Measurements from ENCODE around the gene GM2A. TPM values are rescaled to one million over a fixed set of nuclear protein-coding genes. Genes with fewer than 3 reads are reported as not detected.
"Not testable (repeated sequence)": the region's sequence is repeated elsewhere in the genome, so short reads cannot be mapped to it uniquely, and the experiment has no call there.

The GM2A gene
- polyA plus RNA-seq, 2 donors, result 43.4 to 80.7 TPM

GRCh38 chr5:151237685-151238084 lies 15.3 kb upstream of the GM2A start:
- H3K27ac ChIP-seq (ENCODE audit: low read depth in 2 of 2, low read length in 1 of 2), result peak overlapping the region; percentile 7 to 64
- no peaks in the 10 kb centered on the region for H3K36me3 ChIP-seq (ENCODE audit: control insufficient read depth in 2 of 2, insufficient read depth in 2 of 2, low read length in 1 of 2)
- WGBS, 2 donors, result 84 to 91% methylated on average over 7 of the region's 7 CpGs
- no peaks in the 10 kb centered on the region for H3K27me3 ChIP-seq (ENCODE audit: control insufficient read depth in 1 of 2, insufficient read depth in 2 of 2, low read length in 2 of 2)
- H3K4me1 ChIP-seq (ENCODE audit: control insufficient read depth in 2 of 2, insufficient read depth in 2 of 2, low read length in 1 of 2), result peaks cover 0 to 2% of the 10 kb centered on the region in 2 donors
- no peak overlapping the region for H3K4me3 ChIP-seq (ENCODE audit: low read depth in 1 of 2, low read length in 2 of 2)
- no peaks in the 10 kb centered on the region for H3K9me3 ChIP-seq (ENCODE audit: control insufficient read depth in 2 of 2, insufficient read depth in 1 of 2, low read depth in 1 of 2, low read length in 1 of 2)

- Histone ChIP-seq H3K27ac (ENCODE audit: low read depth in 2 of 2, low read length in 1 of 2) (peak overlapping the region; percentile 21 to 69), H3K9me3 (ENCODE audit: control insufficient read depth in 2 of 2, insufficient read depth in 1 of 2, low read depth in 1 of 2, low read length in 1 of 2) (no peaks in the 10 kb centered on the region), H3K36me3 (ENCODE audit: control insufficient read depth in 2 of 2, insufficient read depth in 2 of 2, low read length in 1 of 2) (no peaks in the 10 kb centered on the region), H3K4me1 (ENCODE audit: control insufficient read depth in 2 of 2, insufficient read depth in 2 of 2, low read length in 1 of 2) (peaks cover 0 to 2% of the 10 kb centered on the region in 2 donors), H3K4me3 (ENCODE audit: low read depth in 1 of 2, low read length in 2 of 2) (no peak overlapping the region), H3K27me3 (ENCODE audit: control insufficient read depth in 1 of 2, insufficient read depth in 2 of 2, low read length in 2 of 2) (no peaks in the 10 kb centered on the region)
- 43 to 50% methylated on average over 13 to 14 of the region's 14 CpGs for WGBS, 2 donors
Observed at GRCh38 chr5:151238303-151238741, 14.7 kb upstream of the GM2A start.

GRCh38 chr5:151239237-151239861 lies 13.6 kb upstream of the GM2A start:
- Histone ChIP-seq H3K4me3 (ENCODE audit: low read depth in 1 of 2, low read length in 2 of 2) (no peak overlapping the region), H3K27me3 (ENCODE audit: control insufficient read depth in 1 of 2, insufficient read depth in 2 of 2, low read length in 2 of 2) (no peaks in the 10 kb centered on the region), H3K36me3 (ENCODE audit: control insufficient read depth in 2 of 2, insufficient read depth in 2 of 2, low read length in 1 of 2) (no peaks in the 10 kb centered on the region), H3K4me1 (ENCODE audit: control insufficient read depth in 2 of 2, insufficient read depth in 2 of 2, low read length in 1 of 2) (peaks cover 0 to 2% of the 10 kb centered on the region in 2 donors), H3K9me3 (ENCODE audit: control insufficient read depth in 2 of 2, insufficient read depth in 1 of 2, low read depth in 1 of 2, low read length in 1 of 2) (no peaks in the 10 kb centered on the region), H3K27ac (ENCODE audit: low read depth in 2 of 2, low read length in 1 of 2) (peak overlapping the region; percentile 20 to 55)
- 23 to 24% methylated on average over 17 of the region's 17 CpGs for WGBS, 2 donors

- H3K27ac ChIP-seq (ENCODE audit: low read depth in 2 of 2, low read length in 1 of 2); H3K9me3 ChIP-seq (ENCODE audit: control insufficient read depth in 2 of 2, insufficient read depth in 1 of 2, low read depth in 1 of 2, low read length in 1 of 2); H3K36me3 ChIP-seq (ENCODE audit: control insufficient read depth in 2 of 2, insufficient read depth in 2 of 2, low read length in 1 of 2); H3K4me1 ChIP-seq (ENCODE audit: control insufficient read depth in 2 of 2, insufficient read depth in 2 of 2, low read length in 1 of 2); H3K4me3 ChIP-seq (ENCODE audit: low read depth in 1 of 2, low read length in 2 of 2); H3K27me3 ChIP-seq (ENCODE audit: control insufficient read depth in 1 of 2, insufficient read depth in 2 of 2, low read length in 2 of 2): not testable (repeated sequence)
- 86 to 90% methylated on average over 10 of the region's 10 CpGs for WGBS, 2 donors
Observed at GRCh38 chr5:151240268-151240835, 12.6 kb upstream of the GM2A start.

- Histone ChIP-seq H3K36me3 (ENCODE audit: control insufficient read depth in 2 of 2, insufficient read depth in 2 of 2, low read length in 1 of 2) (no peaks in the 10 kb centered on the region), H3K4me3 (ENCODE audit: low read depth in 1 of 2, low read length in 2 of 2) (no peak overlapping the region), H3K27me3 (ENCODE audit: control insufficient read depth in 1 of 2, insufficient read depth in 2 of 2, low read length in 2 of 2) (no peaks in the 10 kb centered on the region), H3K4me1 (ENCODE audit: control insufficient read depth in 2 of 2, insufficient read depth in 2 of 2, low read length in 1 of 2) (no peaks in the 10 kb centered on the region), H3K27ac (ENCODE audit: low read depth in 2 of 2, low read length in 1 of 2) (no peak overlapping the region), H3K9me3 (ENCODE audit: control insufficient read depth in 2 of 2, insufficient read depth in 1 of 2, low read depth in 1 of 2, low read length in 1 of 2) (no peaks in the 10 kb centered on the region)
- 85 to 91% methylated on average over 2 of the region's 2 CpGs for WGBS, 2 donors
Observed at GRCh38 chr5:151240924-151241635, 11.9 kb upstream of the GM2A start.

GRCh38 chr5:151243127-151243526 lies 9.9 kb upstream of the GM2A start:
- Histone ChIP-seq H3K27me3 (ENCODE audit: control insufficient read depth in 1 of 2, insufficient read depth in 2 of 2, low read length in 2 of 2) (no peaks in the 10 kb centered on the region), H3K4me3 (ENCODE audit: low read depth in 1 of 2, low read length in 2 of 2) (no peak overlapping the region), H3K36me3 (ENCODE audit: control insufficient read depth in 2 of 2, insufficient read depth in 2 of 2, low read length in 1 of 2) (no peaks in the 10 kb centered on the region), H3K4me1 (ENCODE audit: control insufficient read depth in 2 of 2, insufficient read depth in 2 of 2, low read length in 1 of 2) (no peaks in the 10 kb centered on the region), H3K9me3 (ENCODE audit: control insufficient read depth in 2 of 2, insufficient read depth in 1 of 2, low read depth in 1 of 2, low read length in 1 of 2) (no peaks in the 10 kb centered on the region), H3K27ac (ENCODE audit: low read depth in 2 of 2, low read length in 1 of 2) (no peak overlapping the region)
- 84 to 89% methylated on average over 4 of the region's 4 CpGs for WGBS, 2 donors

- Histone ChIP-seq H3K4me1 (ENCODE audit: control insufficient read depth in 2 of 2, insufficient read depth in 2 of 2, low read length in 1 of 2) (no peaks in the 10 kb centered on the region), H3K36me3 (ENCODE audit: control insufficient read depth in 2 of 2, insufficient read depth in 2 of 2, low read length in 1 of 2) (no peaks in the 10 kb centered on the region), H3K27me3 (ENCODE audit: control insufficient read depth in 1 of 2, insufficient read depth in 2 of 2, low read length in 2 of 2) (no peaks in the 10 kb centered on the region), H3K27ac (ENCODE audit: low read depth in 2 of 2, low read length in 1 of 2) (no peak overlapping the region), H3K4me3 (ENCODE audit: low read depth in 1 of 2, low read length in 2 of 2) (no peak overlapping the region), H3K9me3 (ENCODE audit: control insufficient read depth in 2 of 2, insufficient read depth in 1 of 2, low read depth in 1 of 2, low read length in 1 of 2) (no peaks in the 10 kb centered on the region)
- 87 to 88% methylated on average over 4 of the region's 4 CpGs for WGBS, 2 donors
Observed at GRCh38 chr5:151243564-151243963, 9.4 kb upstream of the GM2A start.

GRCh38 chr5:151244206-151244605 lies 8.8 kb upstream of the GM2A start:
- WGBS, 2 donors, result 89 to 92% methylated on average over 3 of the region's 3 CpGs
- Histone ChIP-seq H3K27me3 (ENCODE audit: control insufficient read depth in 1 of 2, insufficient read depth in 2 of 2, low read length in 2 of 2) (no peaks in the 10 kb centered on the region), H3K4me3 (ENCODE audit: low read depth in 1 of 2, low read length in 2 of 2) (no peak overlapping the region), H3K9me3 (ENCODE audit: control insufficient read depth in 2 of 2, insufficient read depth in 1 of 2, low read depth in 1 of 2, low read length in 1 of 2) (no peaks in the 10 kb centered on the region), H3K4me1 (ENCODE audit: control insufficient read depth in 2 of 2, insufficient read depth in 2 of 2, low read length in 1 of 2) (peaks cover 0 to 2% of the 10 kb centered on the region in 2 donors), H3K27ac (ENCODE audit: low read depth in 2 of 2, low read length in 1 of 2) (no peak overlapping the region), H3K36me3 (ENCODE audit: control insufficient read depth in 2 of 2, insufficient read depth in 2 of 2, low read length in 1 of 2) (no peaks in the 10 kb centered on the region)

- Histone ChIP-seq H3K4me3 (ENCODE audit: low read depth in 1 of 2, low read length in 2 of 2) (no peak overlapping the region), H3K27me3 (ENCODE audit: control insufficient read depth in 1 of 2, insufficient read depth in 2 of 2, low read length in 2 of 2) (no peaks in the 10 kb centered on the region), H3K27ac (ENCODE audit: low read depth in 2 of 2, low read length in 1 of 2) (no peak overlapping the region), H3K4me1 (ENCODE audit: control insufficient read depth in 2 of 2, insufficient read depth in 2 of 2, low read length in 1 of 2) (peaks cover 0 to 2% of the 10 kb centered on the region in 2 donors), H3K36me3 (ENCODE audit: control insufficient read depth in 2 of 2, insufficient read depth in 2 of 2, low read length in 1 of 2) (no peaks in the 10 kb centered on the region), H3K9me3 (ENCODE audit: control insufficient read depth in 2 of 2, insufficient read depth in 1 of 2, low read depth in 1 of 2, low read length in 1 of 2) (no peaks in the 10 kb centered on the region)
- WGBS, 2 donors, result 76 to 86% methylated on average over 4 of the region's 4 CpGs
Observed at GRCh38 chr5:151245680-151246219, 7.2 kb upstream of the GM2A start.

Measured in esophagus (tissue), 2 donors.